Loucy (cell line): ENCODE results near the gene ZBTB16.

Experiments used
- H2AFZ ChIP-seq: fragments of 200-600 bp; sonication (generic); 2 replicates; pipeline ENCODE4 v1.6.0; 2016; ENCODE audit warnings: antibody characterized with exemption, mild to moderate bottlenecking, low read length, moderate library complexity
- H3F3A ChIP-seq: fragments of 200-600 bp; 2 replicates; pipeline ENCODE4 v1.6.0; 2016; ENCODE audit warnings: antibody characterized with exemption, low read depth, mild to moderate bottlenecking
- H3K27me3 ChIP-seq: fragments of 200-600 bp; sonication (generic); 2 replicates; pipeline ENCODE4 v1.6.1; 2014; ENCODE audit warnings: low read length, mild to moderate bottlenecking; ENCODE audit not compliant: insufficient read depth, poor library complexity, severe bottlenecking
- H3K36me3 ChIP-seq: fragments of 200-600 bp; sonication (generic); 2 replicates; pipeline ENCODE4 v1.6.1; 2016; ENCODE audit warnings: low read length; ENCODE audit not compliant: insufficient read depth
- H3K4me1 ChIP-seq: fragments of 200-600 bp; sonication (generic); 2 replicates; pipeline ENCODE4 v1.5.1; 2014; ENCODE audit warnings: low read length, mild to moderate bottlenecking; ENCODE audit not compliant: insufficient read depth, poor library complexity, severe bottlenecking
- H3K4me2 ChIP-seq: fragments of 200-600 bp; sonication (generic); 2 replicates; pipeline ENCODE4 v1.6.0; 2014; ENCODE audit warnings: antibody characterized with exemption, low read length, low read depth, mild to moderate bottlenecking; ENCODE audit not compliant: poor library complexity, severe bottlenecking
- H3K4me3 ChIP-seq: fragments of 200-600 bp; sonication (generic); 2 replicates; pipeline ENCODE4 v1.5.1; 2014; ENCODE audit warnings: low read length, mild to moderate bottlenecking, mixed read lengths; ENCODE audit not compliant: poor library complexity, severe bottlenecking
- H3K79me2 ChIP-seq: fragments of 200-600 bp; sonication (generic); 2 replicates; pipeline ENCODE4 v1.6.1; 2014; ENCODE audit warnings: low read length; ENCODE audit not compliant: insufficient read depth
- H3K9ac ChIP-seq: fragments of 200-600 bp; sonication (generic); 2 replicates; pipeline ENCODE4 v1.6.0; 2014; ENCODE audit warnings: mild to moderate bottlenecking, low read depth, low read length, moderate library complexity; ENCODE audit not compliant: poor library complexity, severe bottlenecking
- H3K9me2 ChIP-seq: fragments of 200-600 bp; sonication (generic); replicated peaks from 2 replicates; pipeline ENCODE4 v1.6.1; 2016; ENCODE audit warnings: low read depth, low read length, mixed read lengths
- H3K9me3 ChIP-seq: fragments of 200-600 bp; sonication (generic); 2 replicates; pipeline ENCODE4 v1.6.1; 2014; ENCODE audit warnings: mild to moderate bottlenecking, antibody characterized with exemption, low read length, low read depth; ENCODE audit not compliant: insufficient read depth
- H4K20me1 ChIP-seq: fragments of 200-600 bp; sonication (generic); 2 replicates; pipeline ENCODE4 v1.6.0; 2014; ENCODE audit warnings: antibody characterized with exemption, low read length, mild to moderate bottlenecking; ENCODE audit not compliant: insufficient read depth, poor library complexity, severe bottlenecking
- EZH2phosphoT487 ChIP-seq: fragments of 200-600 bp; IDR thresholded peaks from 2 replicates; pipeline ENCODE4 v1.6.1; 2018; ENCODE audit warnings: antibody characterized with exemption, mild to moderate bottlenecking, moderate library complexity, borderline replicate concordance
- TF ChIP-seq, protein P1 (sequence below): fragments of 200-600 bp; sonication (generic); conservative IDR thresholded peaks from 2 replicates; pipeline ENCODE4 v1.5.1; 2014; ENCODE audit warnings: mild to moderate bottlenecking, antibody characterized with exemption, low read length

ZBTB16 gene

DNA sequence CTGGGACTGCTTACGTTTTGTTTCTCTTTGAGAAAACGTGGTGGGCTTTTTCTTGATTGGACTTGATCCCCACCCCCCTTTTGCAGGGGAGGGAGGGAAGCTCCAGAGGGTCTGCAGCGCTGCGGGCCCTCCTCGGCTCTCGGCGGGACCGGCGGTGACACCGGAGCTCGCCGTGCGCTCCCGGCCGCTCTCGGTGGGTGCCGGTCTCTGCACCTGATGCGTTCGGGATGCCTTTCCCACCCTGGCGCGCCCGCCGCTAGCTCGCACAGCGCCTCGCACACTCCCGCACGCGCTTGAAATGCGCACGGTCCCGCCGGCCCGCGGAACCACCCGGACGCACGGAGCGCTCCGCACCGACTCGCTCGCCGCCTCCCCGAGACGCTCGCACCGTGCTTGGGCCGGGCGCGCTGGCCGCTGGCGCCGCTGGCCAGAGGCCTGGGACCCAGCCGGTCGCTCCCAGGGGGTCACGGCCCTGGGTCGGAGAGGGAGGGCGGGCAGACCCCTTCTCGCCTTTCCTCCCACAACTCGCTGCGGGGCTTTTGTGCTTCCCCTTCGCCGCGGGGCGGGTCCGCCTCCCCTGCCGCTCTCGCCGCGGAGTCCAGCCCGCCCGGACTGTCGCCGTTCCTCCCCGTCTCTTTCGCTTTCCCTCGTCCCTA is 1.0 kb downstream of the ZBTB16 start:
- TF ChIP-seq, protein P1, sequence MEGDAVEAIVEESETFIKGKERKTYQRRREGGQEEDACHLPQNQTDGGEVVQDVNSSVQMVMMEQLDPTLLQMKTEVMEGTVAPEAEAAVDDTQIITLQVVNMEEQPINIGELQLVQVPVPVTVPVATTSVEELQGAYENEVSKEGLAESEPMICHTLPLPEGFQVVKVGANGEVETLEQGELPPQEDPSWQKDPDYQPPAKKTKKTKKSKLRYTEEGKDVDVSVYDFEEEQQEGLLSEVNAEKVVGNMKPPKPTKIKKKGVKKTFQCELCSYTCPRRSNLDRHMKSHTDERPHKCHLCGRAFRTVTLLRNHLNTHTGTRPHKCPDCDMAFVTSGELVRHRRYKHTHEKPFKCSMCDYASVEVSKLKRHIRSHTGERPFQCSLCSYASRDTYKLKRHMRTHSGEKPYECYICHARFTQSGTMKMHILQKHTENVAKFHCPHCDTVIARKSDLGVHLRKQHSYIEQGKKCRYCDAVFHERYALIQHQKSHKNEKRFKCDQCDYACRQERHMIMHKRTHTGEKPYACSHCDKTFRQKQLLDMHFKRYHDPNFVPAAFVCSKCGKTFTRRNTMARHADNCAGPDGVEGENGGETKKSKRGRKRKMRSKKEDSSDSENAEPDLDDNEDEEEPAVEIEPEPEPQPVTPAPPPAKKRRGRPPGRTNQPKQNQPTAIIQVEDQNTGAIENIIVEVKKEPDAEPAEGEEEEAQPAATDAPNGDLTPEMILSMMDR: no peak
- TF ChIP-seq EZH2phosphoT487: no peak
- Histone ChIP-seq H3K4me1 (peaks cover 14% of the 10 kb centered on the region), H3K79me2 (no peaks in the 10 kb centered on the region), H4K20me1 (no peaks in the 10 kb centered on the region), H3K36me3 (no peaks in the 10 kb centered on the region), H3K9me3 (no peaks in the 10 kb centered on the region), H3F3A (no peaks in the 10 kb centered on the region), H2AFZ (no peak overlapping the region), H3K4me2 (no peak overlapping the region), H3K4me3 (no peak overlapping the region), H3K9ac (no peak overlapping the region), H3K27me3 (no peaks in the 10 kb centered on the region), H3K9me2 (no peaks in the 10 kb centered on the region)

DNA sequence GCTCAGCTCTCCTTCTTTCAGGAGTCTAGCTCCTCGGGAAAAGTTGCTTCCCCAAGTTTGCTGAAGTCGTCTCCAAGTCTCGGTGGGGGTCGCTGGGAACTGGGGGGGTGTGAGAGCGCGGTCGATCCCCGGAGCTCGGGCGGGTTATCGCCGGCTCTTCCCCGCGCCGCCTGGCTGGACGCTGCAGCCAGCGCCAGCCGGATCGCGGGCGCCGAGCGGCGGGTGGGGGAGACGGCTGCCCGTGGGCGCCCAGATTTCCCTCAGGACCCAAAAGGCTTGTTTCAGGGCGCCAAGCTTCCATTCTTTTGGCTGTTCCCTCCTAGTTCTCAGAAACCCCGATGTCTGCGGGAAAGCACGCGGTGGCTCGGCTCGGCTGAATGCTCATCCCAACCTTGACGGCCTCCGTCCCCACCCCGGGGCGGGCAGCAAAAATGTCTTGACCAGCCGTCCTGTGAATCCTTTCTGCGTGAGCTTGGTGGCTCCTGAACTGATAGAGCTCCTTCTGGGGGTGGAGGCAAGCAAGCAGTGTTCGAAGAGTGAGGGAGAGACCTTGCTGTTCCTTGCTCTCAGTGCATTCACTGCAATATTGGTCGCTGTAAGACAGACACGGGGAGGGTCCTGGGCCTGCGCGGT is 1.7 kb downstream of the ZBTB16 start:
- TF ChIP-seq EZH2phosphoT487: no peak
- TF ChIP-seq, protein P1: no peak
- Histone ChIP-seq H3K36me3 (no peaks in the 10 kb centered on the region), H3K4me3 (no peak overlapping the region), H3K27me3 (no peaks in the 10 kb centered on the region), H2AFZ (no peak overlapping the region), H3K79me2 (no peaks in the 10 kb centered on the region), H3K9me3 (no peaks in the 10 kb centered on the region), H4K20me1 (no peaks in the 10 kb centered on the region), H3F3A (no peaks in the 10 kb centered on the region), H3K4me1 (peaks cover 14% of the 10 kb centered on the region), H3K9ac (no peak overlapping the region), H3K4me2 (no peak overlapping the region), H3K9me2 (no peaks in the 10 kb centered on the region)

DNA sequence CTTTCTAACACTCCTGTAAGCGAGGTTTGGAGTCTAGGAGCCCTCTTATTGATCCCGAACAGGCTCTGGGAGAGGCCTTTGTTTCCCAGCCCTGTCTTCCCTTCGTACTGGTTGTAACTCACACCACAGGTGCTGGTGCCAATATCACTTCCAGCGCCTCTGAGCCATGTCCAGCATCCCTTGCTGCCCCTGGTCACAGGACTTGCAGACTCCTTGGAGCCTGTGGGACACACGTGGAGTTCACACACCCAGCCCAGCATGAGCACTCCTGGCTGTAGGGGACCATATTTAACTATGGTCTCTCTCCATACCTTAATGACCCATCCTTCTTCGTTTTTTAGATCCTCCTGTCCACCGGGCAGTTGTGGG is 2.2 kb downstream of the ZBTB16 start:
- TF ChIP-seq, protein P1: no peak
- TF ChIP-seq EZH2phosphoT487: no peak
- H2AFZ ChIP-seq: no peak overlapping the region
- H3K79me2 ChIP-seq: no peaks in the 10 kb centered on the region
- H3K4me1 ChIP-seq: peaks cover 11% of the 10 kb centered on the region
- H3K4me2 ChIP-seq: no peak overlapping the region
- no peaks in the 10 kb centered on the region for H3K27me3 ChIP-seq
- no peaks in the 10 kb centered on the region for H3K9me2 ChIP-seq
- no peaks in the 10 kb centered on the region for H3F3A ChIP-seq
- H3K9ac ChIP-seq: no peak overlapping the region
- no peak overlapping the region for H3K4me3 ChIP-seq
- no peaks in the 10 kb centered on the region for H4K20me1 ChIP-seq
- H3K9me3 ChIP-seq: no peaks in the 10 kb centered on the region
- H3K36me3 ChIP-seq: no peaks in the 10 kb centered on the region
